ENCODE results near the gene EFHB.

- TF ChIP-seq POLR2A (IDR thresholded peaks at IDR 0.05; ENCODE audit: low read depth, low read length) (no peak; the same call in 1 of the 2 replicates), POLR2AphosphoS5 (IDR thresholded peaks at IDR 0.05; ENCODE audit: low read depth, low read length) (no peak)
Observed at GRCh38 chr3:19947549-19948225, 13.7 kb upstream of the EFHB start.

Measured in GM12892 (cell line).